ENCODE measurements around the gene MSI2. TPM values are rescaled to one million over a fixed set of nuclear protein-coding genes. Genes with fewer than 3 reads are reported as not detected.

MSI2 gene
- total RNA-seq, 2 donors from 2014 or later = 53.1 to 74.0 TPM

GRCh38 chr17:57684711-57685498 is 428.6 kb downstream of the MSI2 start:
- no peaks in the 10 kb centered on the region for H3K36me3 ChIP-seq
- H3K4me3 ChIP-seq = no peak overlapping the region
- H3K27me3 ChIP-seq (replicated peaks; ENCODE audit: insufficient read depth) = no peaks in the 10 kb centered on the region
- no peak overlapping the region for H3K27ac ChIP-seq
- DNase-seq (ENCODE audit: low spot score) = no peak
- H3K4me1 ChIP-seq (replicated peaks) = no peaks in the 10 kb centered on the region
- WGBS = 84% methylated on average over 13 of the region's 13 CpGs
- no peaks in the 10 kb centered on the region for H3K9me3 ChIP-seq
- intact Hi-C loops (cut with DNase I) = no loop called here
- TF ChIP-seq POLR2AphosphoS5 (IDR thresholded peaks at IDR 0.05) (no peak), POLR2A (IDR thresholded peaks at IDR 0.05) (no peak), CTCF (IDR thresholded peaks at IDR 0.05) (no peak)

- H3K27ac ChIP-seq = no peak overlapping the region
- H3K4me1 ChIP-seq (replicated peaks) = no peaks in the 10 kb centered on the region
- TF ChIP-seq POLR2A (IDR thresholded peaks at IDR 0.05) (no peak), CTCF (IDR thresholded peaks at IDR 0.05) (no peak), POLR2AphosphoS5 (IDR thresholded peaks at IDR 0.05) (no peak)
- no peak overlapping the region for H3K4me3 ChIP-seq
- H3K36me3 ChIP-seq = no peaks in the 10 kb centered on the region
- H3K9me3 ChIP-seq = no peaks in the 10 kb centered on the region
- WGBS = 67% methylated on average over 7 of the region's 7 CpGs
- DNase-seq (ENCODE audit: low spot score) = no peak
- no peaks in the 10 kb centered on the region for H3K27me3 ChIP-seq (replicated peaks; ENCODE audit: insufficient read depth)
- intact Hi-C loops (cut with DNase I) = no loop called here
Observed at GRCh38 chr17:57685499-57686132, 429.3 kb downstream of the MSI2 start.

GRCh38 chr17:57687642-57688041 is 431.3 kb downstream of the MSI2 start:
- H3K27ac ChIP-seq = no peak overlapping the region
- H3K4me1 ChIP-seq (replicated peaks) = no peaks in the 10 kb centered on the region
- H3K36me3 ChIP-seq = no peaks in the 10 kb centered on the region
- no peaks in the 10 kb centered on the region for H3K27me3 ChIP-seq (replicated peaks; ENCODE audit: insufficient read depth)
- no peak for TF ChIP-seq CTCF (IDR thresholded peaks at IDR 0.05)
- no peak for TF ChIP-seq POLR2AphosphoS5 (IDR thresholded peaks at IDR 0.05)
- no peak for TF ChIP-seq POLR2A (IDR thresholded peaks at IDR 0.05)
- no peaks in the 10 kb centered on the region for H3K9me3 ChIP-seq
- intact Hi-C loops (cut with DNase I) = no loop called here
- no peak for DNase-seq (ENCODE audit: low spot score)
- H3K4me3 ChIP-seq = no peak overlapping the region

- Histone ChIP-seq H3K9me3 (no peaks in the 10 kb centered on the region), H3K4me1 (replicated peaks) (no peaks in the 10 kb centered on the region), H3K36me3 (no peaks in the 10 kb centered on the region), H3K27me3 (replicated peaks; ENCODE audit: insufficient read depth) (no peaks in the 10 kb centered on the region), H3K4me3 (no peak overlapping the region), H3K27ac (no peak overlapping the region)
- 84% methylated on average over 3 of the region's 3 CpGs for WGBS
- intact Hi-C loops (cut with DNase I) = no loop called here
- DNase-seq (ENCODE audit: low spot score) = no peak
- TF ChIP-seq CTCF (IDR thresholded peaks at IDR 0.05) (no peak), POLR2AphosphoS5 (IDR thresholded peaks at IDR 0.05) (no peak), POLR2A (IDR thresholded peaks at IDR 0.05) (no peak)
Observed at GRCh38 chr17:57689254-57689653, 432.9 kb downstream of the MSI2 start.

- no peaks in the 10 kb centered on the region for H3K27me3 ChIP-seq (replicated peaks; ENCODE audit: insufficient read depth)
- no peaks in the 10 kb centered on the region for H3K4me1 ChIP-seq (replicated peaks)
- no peak overlapping the region for H3K27ac ChIP-seq
- no peaks in the 10 kb centered on the region for H3K36me3 ChIP-seq
- no peak for DNase-seq (ENCODE audit: low spot score)
- intact Hi-C loops (cut with DNase I) = no loop called here
- no peak overlapping the region for H3K4me3 ChIP-seq
- 94% methylated on average over 1 of the region's 1 CpG for WGBS
- TF ChIP-seq POLR2AphosphoS5 (IDR thresholded peaks at IDR 0.05) = no peak
- TF ChIP-seq CTCF (IDR thresholded peaks at IDR 0.05) = no peak
- no peak for TF ChIP-seq POLR2A (IDR thresholded peaks at IDR 0.05)
- H3K9me3 ChIP-seq = no peaks in the 10 kb centered on the region
Observed at GRCh38 chr17:57691939-57692338, 435.6 kb downstream of the MSI2 start.
